GM23338 (cell line): ENCODE measurements around the gene TSHZ2. TPM values are rescaled to one million over a fixed set of nuclear protein-coding genes. Genes with fewer than 3 reads are reported as not detected.

ENCODE experiments used
- ATAC-seq: fragments of 200-7000 bp; cut with Tn5 transposase; 3 replicates; pipeline ENCODE4 v1.9.1; 2020
- DNase-seq: peaks from one replicate; pipeline ENCODE4 v3.0.0-alpha.2; 2015; ENCODE audit warnings: low spot score
- H2AFZ ChIP-seq: fragments of 200-600 bp; sonication (generic); 2 replicates; pipeline ENCODE4 v1.8.0; 2016; ENCODE audit warnings: antibody characterized with exemption, mild to moderate bottlenecking, moderate library complexity
- H3F3A ChIP-seq: fragments of 200-600 bp; sonication (generic); replicated peaks from 2 replicates; pipeline ENCODE4 v1.8.0; 2017; ENCODE audit warnings: antibody characterized with exemption, mixed run types, low read depth
- H3K27ac ChIP-seq: fragments of 200-600 bp; sonication (generic); 2 replicates; pipeline ENCODE4 v1.6.1; 2016; ENCODE audit warnings: low read depth
- H3K27me3 ChIP-seq: fragments of 200-600 bp; sonication (generic); 2 replicates; pipeline ENCODE4 v1.8.0; 2016; ENCODE audit warnings: mild to moderate bottlenecking, mixed run types, moderate library complexity; ENCODE audit not compliant: insufficient read depth
- H3K36me3 ChIP-seq: fragments of 200-600 bp; sonication (generic); 2 replicates; pipeline ENCODE4 v1.8.0; 2016; ENCODE audit warnings: mild to moderate bottlenecking; ENCODE audit not compliant: insufficient read depth
- H3K4me1 ChIP-seq: fragments of 200-600 bp; sonication (generic); 2 replicates; pipeline ENCODE4 v1.8.0; 2016; ENCODE audit warnings: mild to moderate bottlenecking, moderate library complexity; ENCODE audit not compliant: insufficient read depth
- H3K4me2 ChIP-seq: fragments of 200-600 bp; sonication (generic); 2 replicates; pipeline ENCODE4 v1.7.1; 2017; ENCODE audit warnings: mixed run types
- H3K4me3 ChIP-seq: fragments of 200-600 bp; sonication (generic); 2 replicates; pipeline ENCODE4 v1.6.1; 2016; ENCODE audit warnings: mixed run types
- H3K79me2 ChIP-seq: fragments of 200-600 bp; sonication (generic); replicated peaks from 2 replicates; pipeline ENCODE4 v1.8.0; 2017; ENCODE audit warnings: mild to moderate bottlenecking; ENCODE audit not compliant: insufficient read depth
- H3K9me2 ChIP-seq: fragments of 200-600 bp; sonication (generic); 2 replicates; pipeline ENCODE4 v1.8.0; 2017; ENCODE audit not compliant: insufficient read depth
- H4K20me1 ChIP-seq: fragments of 200-600 bp; sonication (generic); replicated peaks from 2 replicates; pipeline ENCODE4 v1.8.0; 2017; ENCODE audit warnings: mild to moderate bottlenecking; ENCODE audit not compliant: insufficient read depth
- H3K27ac Mint-ChIP-seq: 2 replicates; pipeline ENCODE4 v1.8.0; 2020; ENCODE audit warnings: inconsistent platforms, mild to moderate bottlenecking, moderate library complexity, mixed read lengths
- H3K27me3 Mint-ChIP-seq: 3 replicates; pipeline ENCODE4 v1.8.0; 2022; ENCODE audit warnings: low read depth, mild to moderate bottlenecking, moderate library complexity, mixed read lengths, inconsistent platforms; ENCODE audit not compliant: insufficient read depth, poor library complexity
- H3K36me3 Mint-ChIP-seq: 3 replicates; pipeline ENCODE4 v1.8.0; 2021; ENCODE audit warnings: low read depth, mild to moderate bottlenecking, inconsistent platforms, moderate library complexity, mixed read lengths
- H3K4me1 Mint-ChIP-seq: 3 replicates; pipeline ENCODE4 v1.8.0; 2020; ENCODE audit warnings: mild to moderate bottlenecking, inconsistent platforms, mixed read lengths
- H3K4me3 Mint-ChIP-seq: 3 replicates; pipeline ENCODE4 v1.8.0; 2021; ENCODE audit warnings: moderate library complexity, mild to moderate bottlenecking, inconsistent platforms, mixed read lengths
- H3K9me3 Mint-ChIP-seq: 3 replicates; pipeline ENCODE4 v1.8.0; 2020; ENCODE audit warnings: moderate library complexity, mild to moderate bottlenecking, inconsistent platforms, mixed read lengths
- CTCF ChIP-seq, 2 experiments: fragments of 200-600 bp in 1 of 2; sonication (generic) in 1 of 2; conservative IDR thresholded peaks; 2 replicates each; pipeline versions ENCODE4 v1.5.1 to v1.6.1; 2016 to 2017; ENCODE audit warnings: antibody characterized with exemption in 2 of 2, low read depth in 2 of 2, mild to moderate bottlenecking in 2 of 2, moderate library complexity in 1 of 2
- EZH2 ChIP-seq: fragments of 200-600 bp; sonication (generic); IDR thresholded peaks from one replicate; pipeline ENCODE4 v1.8.0; 2017; ENCODE audit warnings: antibody characterized with exemption, mild to moderate bottlenecking, low read depth; ENCODE audit not compliant: unreplicated experiment
- EZH2phosphoT487 ChIP-seq: fragments of 200-600 bp; sonication (generic); IDR thresholded peaks from one replicate; pipeline ENCODE4 v1.8.1; 2018; ENCODE audit warnings: antibody characterized with exemption; ENCODE audit not compliant: unreplicated experiment
- JUNB ChIP-seq: IDR thresholded peaks from one replicate; pipeline ENCODE4 v1.6.1; 2016; ENCODE audit warnings: antibody characterized with exemption; ENCODE audit not compliant: unreplicated experiment
- NANOG ChIP-seq: IDR thresholded peaks from 2 replicates; pipeline ENCODE4 v1.6.1; 2016; ENCODE audit warnings: antibody characterized with exemption, borderline replicate concordance
- POLR2AphosphoS5 ChIP-seq: IDR thresholded peaks from 2 replicates; pipeline ENCODE4 v1.6.1; 2016; ENCODE audit warnings: antibody characterized with exemption, low read depth
- ZNF114 ChIP-seq: fragments of 250-450 bp; sonication (Bioruptor Pico); IDR thresholded peaks from 2 replicates; pipeline ENCODE4 v1.5.0; 2020; ENCODE audit warnings: mild to moderate bottlenecking, moderate library complexity
- ZNF331 ChIP-seq: fragments of 250-450 bp; sonication (Bioruptor Pico); IDR thresholded peaks from 2 replicates; pipeline ENCODE4 v1.5.0; 2020; ENCODE audit warnings: low read depth, mild to moderate bottlenecking, moderate library complexity
- polyA plus RNA-seq: library from polyadenylated mRNA; unstranded; fragments of >200 nt; fragmentation: Nextera tagmentation; extraction: Ambion mirVana; gene quantifications from 2 replicates; pipeline ENCODE4 v1.2.1, GENCODE V29; 2016
- total RNA-seq: library from RNA; depleted of rRNA; stranded (reverse); fragments of >200 nt; shearing (Covaris generic); gene quantifications from 2 replicates; pipeline ENCODE4 v1.2.3, GENCODE V29; 2014
- TF ChIP-seq, protein P1 (sequence below): IDR thresholded peaks from 2 replicates; pipeline ENCODE4 v1.6.1; 2016; ENCODE audit warnings: antibody characterized with exemption
- TF ChIP-seq, protein P2 (sequence below): fragments of 250-450 bp; sonication (Bioruptor Pico); IDR thresholded peaks from 2 replicates; pipeline ENCODE4 v1.5.0; 2020; ENCODE audit warnings: mild to moderate bottlenecking, moderate library complexity

TSHZ2 gene
- total and polyA plus RNA-seq, 2 experiments from 2014 or later: 0.49 to 1.3 TPM

DNA sequence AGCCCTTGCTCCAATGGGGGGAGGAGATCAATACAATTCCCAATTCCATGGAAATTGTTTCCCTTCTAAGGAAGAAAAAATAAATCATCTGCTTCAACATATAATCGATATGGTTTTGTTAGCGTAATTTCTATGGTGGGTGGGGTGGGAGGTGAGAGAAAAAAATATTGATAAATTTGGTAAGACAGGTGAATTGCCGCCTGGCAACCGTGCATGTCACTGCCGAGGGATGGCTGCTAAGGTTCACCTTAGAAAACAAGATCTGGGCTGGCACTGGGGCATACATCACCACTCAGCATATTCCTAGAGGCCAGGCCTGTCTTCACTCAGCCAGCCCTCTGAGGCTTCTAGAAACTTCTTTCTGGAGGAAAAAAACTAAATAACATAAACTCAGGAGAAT, 517.4 kb downstream of the TSHZ2 start:
- Mint-ChIP-seq H3K9me3 (no peaks in the 10 kb centered on the region), H3K27me3 (peaks cover 1% of the 10 kb centered on the region), H3K4me3 (no peak overlapping the region), H3K4me1 (peaks cover 10% of the 10 kb centered on the region; the same call in 2 of the 3 replicates), H3K36me3 (no peaks in the 10 kb centered on the region), H3K27ac (no peak overlapping the region)
- Histone ChIP-seq H3K36me3 (no peaks in the 10 kb centered on the region), H3K9me2 (no peaks in the 10 kb centered on the region), H3K27ac (no peak overlapping the region), H3K4me2 (no peak overlapping the region), H3F3A (no peaks in the 10 kb centered on the region), H4K20me1 (no peaks in the 10 kb centered on the region), H3K4me1 (peaks cover 5% of the 10 kb centered on the region; the same call in 1 of the 2 replicates), H3K4me3 (no peak overlapping the region), H2AFZ (no peak overlapping the region), H3K27me3 (no peaks in the 10 kb centered on the region), H3K79me2 (no peaks in the 10 kb centered on the region)
- DNase-seq (no peak), ATAC-seq (no peak)
- TF ChIP-seq ZNF114 (CRISPR knock-in tag) (no peak), EZH2 (no peak), ZNF331 (CRISPR knock-in tag) (no peak)
- TF ChIP-seq, protein P1, sequence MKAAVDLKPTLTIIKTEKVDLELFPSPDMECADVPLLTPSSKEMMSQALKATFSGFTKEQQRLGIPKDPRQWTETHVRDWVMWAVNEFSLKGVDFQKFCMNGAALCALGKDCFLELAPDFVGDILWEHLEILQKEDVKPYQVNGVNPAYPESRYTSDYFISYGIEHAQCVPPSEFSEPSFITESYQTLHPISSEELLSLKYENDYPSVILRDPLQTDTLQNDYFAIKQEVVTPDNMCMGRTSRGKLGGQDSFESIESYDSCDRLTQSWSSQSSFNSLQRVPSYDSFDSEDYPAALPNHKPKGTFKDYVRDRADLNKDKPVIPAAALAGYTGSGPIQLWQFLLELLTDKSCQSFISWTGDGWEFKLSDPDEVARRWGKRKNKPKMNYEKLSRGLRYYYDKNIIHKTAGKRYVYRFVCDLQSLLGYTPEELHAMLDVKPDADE: no peak

DNA sequence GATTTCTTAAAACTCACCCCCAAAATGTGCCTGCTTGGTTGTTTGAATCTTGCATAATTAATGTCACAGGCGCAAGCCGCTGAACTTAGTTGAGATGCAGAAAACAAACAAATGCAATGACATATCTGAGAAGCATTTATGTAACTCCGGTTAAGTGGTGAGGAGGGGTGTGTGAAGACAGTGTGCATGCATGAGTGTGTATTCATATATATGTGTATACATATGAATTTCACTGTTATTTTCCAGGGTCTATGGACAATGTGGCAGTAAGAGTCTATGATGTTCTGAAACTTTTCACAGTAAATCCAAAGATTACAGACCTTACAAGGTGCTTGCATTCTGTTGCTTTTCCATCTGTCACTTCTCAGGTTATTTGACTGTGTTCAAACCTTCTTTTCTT, 518.5 kb downstream of the TSHZ2 start:
- Histone ChIP-seq H3K36me3 (no peaks in the 10 kb centered on the region), H3K27me3 (no peaks in the 10 kb centered on the region), H2AFZ (no peak overlapping the region), H3K79me2 (no peaks in the 10 kb centered on the region), H3K4me2 (no peak overlapping the region), H3K9me2 (no peaks in the 10 kb centered on the region), H4K20me1 (no peaks in the 10 kb centered on the region), H3K27ac (no peak overlapping the region), H3F3A (no peaks in the 10 kb centered on the region), H3K4me3 (no peak overlapping the region), H3K4me1 (peaks cover 5% of the 10 kb centered on the region; the same call in 1 of the 2 replicates)
- Mint-ChIP-seq H3K27me3 (peaks cover 1% of the 10 kb centered on the region), H3K36me3 (no peaks in the 10 kb centered on the region), H3K27ac (no peak overlapping the region), H3K4me3 (no peak overlapping the region), H3K9me3 (no peaks in the 10 kb centered on the region), H3K4me1 (peaks cover 16% of the 10 kb centered on the region; the same call in 2 of the 3 replicates)
- no peak for DNase-seq
- no peak for ATAC-seq
- TF ChIP-seq CTCF (conservative IDR thresholded peaks at IDR 0.05; ENCODE audit: low read depth in 2 of 2) (no peak), NANOG (no peak), EZH2 (no peak), ZNF331 (CRISPR knock-in tag) (no peak), JUNB (no peak), POLR2AphosphoS5 (no peak), EZH2phosphoT487 (no peak)
- TF ChIP-seq, protein P2, sequence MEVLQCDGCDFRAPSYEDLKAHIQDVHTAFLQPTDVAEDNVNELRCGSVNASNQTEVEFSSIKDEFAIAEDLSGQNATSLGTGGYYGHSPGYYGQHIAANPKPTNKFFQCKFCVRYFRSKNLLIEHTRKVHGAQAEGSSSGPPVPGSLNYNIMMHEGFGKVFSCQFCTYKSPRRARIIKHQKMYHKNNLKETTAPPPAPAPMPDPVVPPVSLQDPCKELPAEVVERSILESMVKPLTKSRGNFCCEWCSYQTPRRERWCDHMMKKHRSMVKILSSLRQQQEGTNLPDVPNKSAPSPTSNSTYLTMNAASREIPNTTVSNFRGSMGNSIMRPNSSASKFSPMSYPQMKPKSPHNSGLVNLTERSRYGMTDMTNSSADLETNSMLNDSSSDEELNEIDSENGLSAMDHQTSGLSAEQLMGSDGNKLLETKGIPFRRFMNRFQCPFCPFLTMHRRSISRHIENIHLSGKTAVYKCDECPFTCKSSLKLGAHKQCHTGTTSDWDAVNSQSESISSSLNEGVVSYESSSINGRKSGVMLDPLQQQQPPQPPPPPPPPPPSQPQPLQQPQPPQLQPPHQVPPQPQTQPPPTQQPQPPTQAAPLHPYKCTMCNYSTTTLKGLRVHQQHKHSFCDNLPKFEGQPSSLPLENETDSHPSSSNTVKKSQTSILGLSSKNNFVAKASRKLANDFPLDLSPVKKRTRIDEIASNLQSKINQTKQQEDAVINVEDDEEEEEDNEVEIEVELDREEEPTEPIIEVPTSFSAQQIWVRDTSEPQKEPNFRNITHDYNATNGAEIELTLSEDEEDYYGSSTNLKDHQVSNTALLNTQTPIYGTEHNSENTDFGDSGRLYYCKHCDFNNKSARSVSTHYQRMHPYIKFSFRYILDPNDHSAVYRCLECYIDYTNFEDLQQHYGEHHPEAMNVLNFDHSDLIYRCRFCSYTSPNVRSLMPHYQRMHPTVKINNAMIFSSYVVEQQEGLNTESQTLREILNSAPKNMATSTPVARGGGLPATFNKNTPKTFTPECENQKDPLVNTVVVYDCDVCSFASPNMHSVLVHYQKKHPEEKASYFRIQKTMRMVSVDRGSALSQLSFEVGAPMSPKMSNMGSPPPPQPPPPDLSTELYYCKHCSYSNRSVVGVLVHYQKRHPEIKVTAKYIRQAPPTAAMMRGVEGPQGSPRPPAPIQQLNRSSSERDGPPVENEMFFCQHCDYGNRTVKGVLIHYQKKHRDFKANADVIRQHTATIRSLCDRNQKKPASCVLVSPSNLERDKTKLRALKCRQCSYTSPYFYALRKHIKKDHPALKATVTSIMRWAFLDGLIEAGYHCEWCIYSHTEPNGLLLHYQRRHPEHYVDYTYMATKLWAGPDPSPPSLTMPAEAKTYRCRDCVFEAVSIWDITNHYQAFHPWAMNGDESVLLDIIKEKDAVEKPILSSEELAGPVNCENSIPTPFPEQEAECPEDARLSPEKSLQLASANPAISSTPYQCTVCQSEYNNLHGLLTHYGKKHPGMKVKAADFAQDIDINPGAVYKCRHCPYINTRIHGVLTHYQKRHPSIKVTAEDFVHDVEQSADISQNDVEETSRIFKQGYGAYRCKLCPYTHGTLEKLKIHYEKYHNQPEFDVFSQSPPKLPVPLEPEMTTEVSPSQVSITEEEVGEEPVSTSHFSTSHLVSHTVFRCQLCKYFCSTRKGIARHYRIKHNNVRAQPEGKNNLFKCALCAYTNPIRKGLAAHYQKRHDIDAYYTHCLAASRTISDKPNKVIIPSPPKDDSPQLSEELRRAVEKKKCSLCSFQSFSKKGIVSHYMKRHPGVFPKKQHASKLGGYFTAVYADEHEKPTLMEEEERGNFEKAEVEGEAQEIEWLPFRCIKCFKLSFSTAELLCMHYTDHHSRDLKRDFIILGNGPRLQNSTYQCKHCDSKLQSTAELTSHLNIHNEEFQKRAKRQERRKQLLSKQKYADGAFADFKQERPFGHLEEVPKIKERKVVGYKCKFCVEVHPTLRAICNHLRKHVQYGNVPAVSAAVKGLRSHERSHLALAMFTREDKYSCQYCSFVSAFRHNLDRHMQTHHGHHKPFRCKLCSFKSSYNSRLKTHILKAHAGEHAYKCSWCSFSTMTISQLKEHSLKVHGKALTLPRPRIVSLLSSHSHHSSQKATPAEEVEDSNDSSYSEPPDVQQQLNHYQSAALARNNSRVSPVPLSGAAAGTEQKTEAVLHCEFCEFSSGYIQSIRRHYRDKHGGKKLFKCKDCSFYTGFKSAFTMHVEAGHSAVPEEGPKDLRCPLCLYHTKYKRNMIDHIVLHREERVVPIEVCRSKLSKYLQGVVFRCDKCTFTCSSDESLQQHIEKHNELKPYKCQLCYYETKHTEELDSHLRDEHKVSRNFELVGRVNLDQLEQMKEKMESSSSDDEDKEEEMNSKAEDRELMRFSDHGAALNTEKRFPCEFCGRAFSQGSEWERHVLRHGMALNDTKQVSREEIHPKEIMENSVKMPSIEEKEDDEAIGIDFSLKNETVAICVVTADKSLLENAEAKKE (CRISPR knock-in tag): no peak
- TF ChIP-seq, protein P1: no peak
